Nephron (organoid): ENCODE data around the gene FASN.

Experiments
- H3K27ac Mint-ChIP-seq, 3 experiments: 2 replicates each; pipeline ENCODE4 v1.8.0; 2020; ENCODE audit warnings: mixed read lengths in 3 of 3, mild to moderate bottlenecking in 2 of 3, moderate library complexity in 1 of 3
- H3K27me3 Mint-ChIP-seq: 2 replicates; pipeline ENCODE4 v1.8.0; 2021; ENCODE audit warnings: low read depth, mild to moderate bottlenecking, moderate library complexity, mixed read lengths
- H3K36me3 Mint-ChIP-seq: 2 replicates; pipeline ENCODE4 v1.8.0; 2020; ENCODE audit warnings: low read depth, mixed read lengths
- H3K4me1 Mint-ChIP-seq: 2 replicates; pipeline ENCODE4 v1.8.0; 2020; ENCODE audit warnings: mixed read lengths
- H3K4me3 Mint-ChIP-seq, 3 experiments: 2 replicates each; pipeline ENCODE4 v1.8.0; 2020; ENCODE audit warnings: mild to moderate bottlenecking in 3 of 3, mixed read lengths in 3 of 3, moderate library complexity in 2 of 3
- H3K9me3 Mint-ChIP-seq: 2 replicates; pipeline ENCODE4 v1.8.0; 2020; ENCODE audit warnings: mixed read lengths
- CTCF ChIP-seq, 3 experiments: fragments of 200-600 bp; sonication (generic); IDR thresholded peaks; one replicate each; pipeline ENCODE4 v1.5.0; 2021; ENCODE audit warnings: antibody characterized with exemption in 3 of 3; ENCODE audit not compliant: unreplicated experiment in 3 of 3

The FASN gene

GRCh38 chr17:82062984-82063368 lies 35.1 kb downstream of the FASN start:
- Mint-ChIP-seq H3K36me3 (peaks cover 5% of the 10 kb centered on the region), H3K27ac (no peak overlapping the region), H3K27me3 (no peaks in the 10 kb centered on the region), H3K4me3 (no peak overlapping the region), H3K4me1 (no peaks in the 10 kb centered on the region), H3K9me3 (no peaks in the 10 kb centered on the region)
- TF ChIP-seq CTCF (IDR thresholded peaks at IDR 0.05; ENCODE audit: unreplicated experiment in 3 of 3) = no peak

DNA sequence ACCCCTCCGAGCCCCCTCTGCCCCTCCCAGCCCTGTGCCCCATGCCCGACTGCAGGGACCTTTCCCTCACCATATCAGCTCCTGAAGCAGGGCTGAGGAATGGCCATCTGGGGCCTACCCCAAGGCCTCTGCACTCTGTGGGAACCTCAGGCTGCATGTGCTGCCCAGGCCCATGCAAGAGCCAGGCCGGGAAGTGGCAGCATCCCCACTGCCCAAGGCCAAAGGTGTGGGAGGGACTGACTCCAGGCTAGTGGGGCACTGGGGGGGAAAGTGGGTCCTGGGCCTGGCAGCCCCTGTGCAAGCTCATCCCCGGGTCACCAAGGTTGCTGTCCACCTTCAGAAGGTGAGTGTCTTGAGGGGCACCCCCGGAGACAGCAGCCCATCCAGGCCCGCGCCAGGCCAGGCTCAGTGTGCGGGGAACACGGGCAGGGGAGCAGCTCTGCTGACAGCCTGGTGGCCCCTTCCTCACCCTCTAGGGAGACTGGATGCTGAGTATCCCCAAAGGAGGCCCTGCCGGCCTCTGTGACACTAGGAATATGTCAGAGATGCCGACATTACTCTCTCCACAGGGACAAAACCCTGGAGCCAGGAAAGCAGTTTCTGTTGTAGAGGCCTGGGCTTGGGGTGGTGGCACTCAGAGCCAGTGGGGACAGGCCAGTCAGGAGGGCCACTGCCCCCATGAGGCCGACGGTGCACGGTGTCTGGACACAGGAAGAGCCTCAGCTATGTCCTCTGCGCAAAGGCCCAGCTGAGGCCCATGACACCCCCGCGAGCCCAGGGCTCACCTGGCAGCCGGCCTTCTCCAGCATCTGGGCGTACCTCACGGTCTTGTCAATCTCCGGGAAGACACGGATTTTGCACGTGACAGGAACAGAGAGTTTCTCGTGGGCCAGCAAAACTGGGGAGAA lies 35.7 kb downstream of the FASN start:
- Mint-ChIP-seq H3K36me3 (peaks cover 9% of the 10 kb centered on the region), H3K9me3 (no peaks in the 10 kb centered on the region), H3K27ac (no peak overlapping the region), H3K4me1 (no peaks in the 10 kb centered on the region), H3K27me3 (no peaks in the 10 kb centered on the region), H3K4me3 (peak overlapping the region; percentile 32 to 63 (median 44))
- TF ChIP-seq CTCF (IDR thresholded peaks at IDR 0.05; ENCODE audit: unreplicated experiment in 3 of 3) = no peak

GRCh38 chr17:82061047-82061925 lies 36.8 kb downstream of the FASN start:
- no peak overlapping the region for H3K27ac Mint-ChIP-seq
- no peak for TF ChIP-seq CTCF (IDR thresholded peaks at IDR 0.05; ENCODE audit: unreplicated experiment in 3 of 3)
- H3K27me3 Mint-ChIP-seq = no peaks in the 10 kb centered on the region
- no peaks in the 10 kb centered on the region for H3K9me3 Mint-ChIP-seq
- peaks cover 9% of the 10 kb centered on the region for H3K36me3 Mint-ChIP-seq
- H3K4me1 Mint-ChIP-seq = no peaks in the 10 kb centered on the region
- no peak overlapping the region for H3K4me3 Mint-ChIP-seq

GRCh38 chr17:82060614-82061013 lies 37.4 kb downstream of the FASN start:
- Mint-ChIP-seq H3K4me1 (no peaks in the 10 kb centered on the region), H3K4me3 (no peak overlapping the region), H3K27ac (no peak overlapping the region), H3K36me3 (peaks cover 9% of the 10 kb centered on the region), H3K27me3 (no peaks in the 10 kb centered on the region), H3K9me3 (no peaks in the 10 kb centered on the region)
- no peak for TF ChIP-seq CTCF (IDR thresholded peaks at IDR 0.05; ENCODE audit: unreplicated experiment in 3 of 3)

- Mint-ChIP-seq H3K4me1 (no peaks in the 10 kb centered on the region), H3K36me3 (peaks cover 10% of the 10 kb centered on the region), H3K27ac (no peak overlapping the region), H3K4me3 (peak overlapping the region in 1 of 3 experiments; percentile 58), H3K27me3 (no peaks in the 10 kb centered on the region), H3K9me3 (no peaks in the 10 kb centered on the region)
- no peak for TF ChIP-seq CTCF (IDR thresholded peaks at IDR 0.05; ENCODE audit: unreplicated experiment in 3 of 3)
These were observed 38.0 kb downstream of the FASN start for GRCh38 chr17:82060001-82060380.
